H1 (cell line): ENCODE data around the gene CAMTA1. TPM values are rescaled to one million over a fixed set of nuclear protein-coding genes. Genes with fewer than 3 reads are reported as not detected.

Experiments used
- CTCF ChIA-PET: fragments of 300-600 bp; sonication (Branson Sonifier 250); formaldehyde crosslinking; loops from one replicate; lab custom pipeline; 2021; ENCODE audit not compliant: partially characterized antibody; lab: Charles Lee
- POLR2A ChIA-PET: fragments of 300-600 bp; sonication (Branson Sonifier 250); formaldehyde crosslinking; loops from one replicate; lab custom pipeline; 2021; ENCODE audit warnings: inconsistent platforms; ENCODE audit not compliant: partially characterized antibody; lab: Charles Lee
- DNase-seq, 2 experiments: peaks; one replicate each; pipeline versions ENCODE4 v3.0.0 to v3.0.0-alpha.2; 2010 to 2022; ENCODE audit warnings: low spot score in 2 of 2, low read depth in 1 of 2, mixed read lengths in 1 of 2
- FAIRE-seq: peaks from 2 replicates; lab custom pipeline; 2011; peaks lifted over from hg19 to GRCh38; lab: Jason Lieb, UNC
- H2AFZ ChIP-seq: 2 replicates; pipeline ENCODE4 v1.8.1; 2012; ENCODE audit warnings: low read length, inconsistent platforms
- H2AK5ac ChIP-seq: 2 replicates; pipeline ENCODE4 v1.6.1; 2013; ENCODE audit warnings: low read depth, low read length
- H2BK120ac ChIP-seq: replicated peaks from 2 replicates; pipeline ENCODE3; 2013; ENCODE audit warnings: low read depth, low read length, inconsistent platforms
- H2BK12ac ChIP-seq: 2 replicates; pipeline ENCODE4 v1.6.1; 2013; ENCODE audit warnings: low read depth, low read length
- H2BK15ac ChIP-seq: 2 replicates; pipeline ENCODE4 v1.6.1; 2013; ENCODE audit warnings: low read length
- H2BK20ac ChIP-seq: 2 replicates; pipeline ENCODE4 v1.6.1; 2013; ENCODE audit warnings: low read length
- H2BK5ac ChIP-seq: 2 replicates; pipeline ENCODE4 v1.6.1; 2013; ENCODE audit warnings: low read depth, low read length
- H3K14ac ChIP-seq: 2 replicates; pipeline ENCODE4 v1.6.1; 2013; ENCODE audit warnings: inconsistent platforms; ENCODE audit not compliant: insufficient read length
- H3K18ac ChIP-seq: 2 replicates; pipeline ENCODE4 v1.6.1; 2013; ENCODE audit warnings: low read length; ENCODE audit errors: extremely low read depth
- H3K23ac ChIP-seq: 2 replicates; pipeline ENCODE4 v1.6.1; 2013; ENCODE audit warnings: inconsistent platforms; ENCODE audit not compliant: insufficient read length
- H3K23me2 ChIP-seq: 2 replicates; pipeline ENCODE4 v1.6.1; 2013; ENCODE audit warnings: low read depth, low read length
- H3K27ac ChIP-seq: 2 replicates; pipeline ENCODE4 v1.6.1; 2011; ENCODE audit warnings: low read depth, low read length, inconsistent platforms
- H3K27me3 ChIP-seq, 4 experiments: replicated peaks in 1 of 4; 1 replicate in 1 of 4; 2 replicates in 3 of 4; pipeline versions ENCODE4 v1.6.1 to v1.8.1; 2011 to 2013; ENCODE audit warnings: low read length in 3 of 4, mild to moderate bottlenecking in 3 of 4, inconsistent platforms in 2 of 4, mixed read lengths in 2 of 4, moderate library complexity in 1 of 4; ENCODE audit not compliant: control insufficient read depth in 3 of 4, insufficient read depth in 3 of 4; ENCODE audit errors: extremely low read depth in 1 of 4
- H3K36me3 ChIP-seq, 4 experiments: 2 replicates each; pipeline versions ENCODE4 v1.6.1 to v1.8.1; 2011 to 2013; ENCODE audit warnings: mild to moderate bottlenecking in 4 of 4, low read length in 3 of 4, moderate library complexity in 2 of 4, control low read depth in 1 of 4, inconsistent platforms in 1 of 4; ENCODE audit not compliant: insufficient read depth in 4 of 4, control insufficient read depth in 2 of 4
- H3K4ac ChIP-seq: replicated peaks from 2 replicates; pipeline ENCODE3; 2013; ENCODE audit warnings: low read length, low read depth, mixed read lengths, inconsistent platforms; ENCODE audit not compliant: insufficient read length
- H3K4me1 ChIP-seq, 4 experiments: replicated peaks in 1 of 4; 1 replicate in 1 of 4; 2 replicates in 3 of 4; pipeline versions ENCODE4 v1.6.1 to v1.8.1; 2011 to 2013; ENCODE audit warnings: low read length in 3 of 4, inconsistent platforms in 2 of 4, mixed read lengths in 1 of 4; ENCODE audit not compliant: insufficient read depth in 4 of 4, control insufficient read depth in 3 of 4
- H3K4me2 ChIP-seq, 2 experiments: 2 replicates each; pipeline versions ENCODE4 v1.6.1 to v1.8.1; 2011 to 2013; ENCODE audit warnings: low read depth in 2 of 2, low read length in 2 of 2, control low read depth in 1 of 2, inconsistent platforms in 1 of 2, mild to moderate bottlenecking in 1 of 2; ENCODE audit not compliant: insufficient read depth in 1 of 2
- H3K4me3 ChIP-seq, 4 experiments: fragments of 200-600, 300-600 bp in 1 of 4; sonication (generic), shearing (Covaris generic), sonication (Bioruptor Twin) in 1 of 4; 2 replicates each; pipeline versions ENCODE4 v1.5.1 to v1.8.1; 2011 to 2016; ENCODE audit warnings: low read length in 4 of 4, low read depth in 3 of 4, control low read depth in 2 of 4, inconsistent platforms in 2 of 4, mild to moderate bottlenecking in 2 of 4, mixed read lengths in 1 of 4, moderate library complexity in 1 of 4; ENCODE audit not compliant: insufficient read depth in 2 of 4; ENCODE audit errors: extremely low read depth in 1 of 4
- H3K56ac ChIP-seq: replicated peaks from 2 replicates; pipeline ENCODE3; 2013; ENCODE audit warnings: low read depth, mild to moderate bottlenecking, mixed read lengths, low read length, inconsistent platforms; ENCODE audit not compliant: insufficient read length
- H3K79me1 ChIP-seq: 2 replicates; pipeline ENCODE4 v1.6.1; 2013; ENCODE audit warnings: low read depth, low read length, control low read depth
- H3K79me2 ChIP-seq, 2 experiments: 2 replicates each; pipeline versions ENCODE4 v1.6.1 to v1.8.1; 2012 to 2013; ENCODE audit warnings: low read length in 2 of 2, mild to moderate bottlenecking in 2 of 2, inconsistent platforms in 1 of 2; ENCODE audit not compliant: insufficient read depth in 2 of 2, control insufficient read depth in 1 of 2
- H3K9ac ChIP-seq, 4 experiments: replicated peaks in 1 of 4; 1 replicate in 1 of 4; 2 replicates in 3 of 4; pipeline versions ENCODE4 v1.6.1 to v1.8.1; 2011 to 2013; ENCODE audit warnings: low read depth in 3 of 4, low read length in 3 of 4, control low read depth in 2 of 4, mild to moderate bottlenecking in 2 of 4, moderate library complexity in 2 of 4, inconsistent platforms in 1 of 4; ENCODE audit errors: extremely low read depth in 1 of 4
- H3K9me3 ChIP-seq, 2 experiments: 2 replicates each; pipeline versions ENCODE4 v1.6.1 to v1.8.1; 2012 to 2013; ENCODE audit warnings: mild to moderate bottlenecking in 2 of 2, moderate library complexity in 2 of 2, control low read depth in 1 of 2, inconsistent platforms in 1 of 2, low read depth in 1 of 2, low read length in 1 of 2, mixed read lengths in 1 of 2; ENCODE audit not compliant: insufficient read depth in 2 of 2
- H4K20me1 ChIP-seq, 2 experiments: replicated peaks in 1 of 2; 2 replicates each; pipeline versions ENCODE3 to v1.8.1; 2011 to 2013; ENCODE audit warnings: inconsistent platforms in 2 of 2, low read length in 2 of 2, mild to moderate bottlenecking in 1 of 2; ENCODE audit not compliant: insufficient read depth in 2 of 2, control insufficient read depth in 1 of 2
- H4K5ac ChIP-seq: 2 replicates; pipeline ENCODE4 v1.6.1; 2013; ENCODE audit warnings: low read length, low read depth, mixed read lengths, inconsistent platforms; ENCODE audit not compliant: insufficient read length
- H4K8ac ChIP-seq: 2 replicates; pipeline ENCODE4 v1.8.0; 2013; ENCODE audit warnings: mild to moderate bottlenecking, moderate library complexity, low read length, inconsistent platforms; ENCODE audit not compliant: insufficient read depth; ENCODE audit errors: extremely low read depth
- H4K91ac ChIP-seq: replicated peaks from 2 replicates; pipeline ENCODE3; 2013; ENCODE audit warnings: low read length, mixed read lengths, inconsistent platforms; ENCODE audit not compliant: insufficient read length
- SAP30 ChIP-seq: fragments of 300-600 bp; sonication (generic); IDR thresholded peaks from 2 replicates; pipeline ENCODE4 v1.7.1; 2012; ENCODE audit warnings: low read length, moderate library complexity, mild to moderate bottlenecking, inconsistent platforms; ENCODE audit not compliant: insufficient read depth, insufficient replicate concordance
- WGBS, 2 experiments: shearing (Covaris generic) in 1 of 2; methylation state at CpG; one replicate each; pipeline versions ENCODE4 v1.1.6 to v1.1.7; 2013 to 2015; ENCODE audit warnings: low lambda C conversion rate in 2 of 2, mixed read lengths in 2 of 2, inconsistent platforms in 1 of 2, low coverage in 1 of 2, missing lambda C conversion rate in 1 of 2; ENCODE audit not compliant: insufficient replicate concordance in 2 of 2, insufficient coverage in 1 of 2, insufficient read length in 1 of 2; ENCODE audit errors: extremely low coverage in 1 of 2, missing lambda C conversion rate in 1 of 2; 5-methylcytosine and 5-hydroxymethylcytosine counted together
- polyA plus RNA-seq, 7 experiments: library from polyadenylated mRNA; depleted of rRNA in 3 of 7; stranded (reverse) in 5 of 7; unstranded in 2 of 7; fragments of >200 nt in 5 of 7; fragments of 200-250 nt in 2 of 7; gene quantifications; 1 replicate in 5 of 7; 2 replicates in 1 of 7; 4 replicates in 1 of 7; pipeline versions ENCODE4 v1.2.1 to v1.2.3, GENCODE V29; 2011 to 2013; ENCODE audit warnings: missing spikeins in 2 of 7, mixed read lengths in 2 of 7
- total RNA-seq: library from RNA; stranded (reverse); fragmentation: NEBNext Ultra II Directional; extraction: Animal tissue kit (Norgen Biotek cat#: 25700); gene quantifications from 2 replicates; pipeline ENCODE4 v1.2.1, GENCODE V29; 2021

Gene CAMTA1
- total and polyA plus RNA-seq, 2 of the 8 experiments (the other 6 are each of a cell fraction or from before 2014, with no cell fraction given) = 65.0 to 119 TPM

GRCh38 chr1:7098641-7099040, 313.4 kb downstream of the CAMTA1 start:
- H3K27me3 ChIP-seq = no peaks in the 10 kb centered on the region
- FAIRE-seq (no peak), DNase-seq (no peak)
- no peak overlapping the region for H3K4ac ChIP-seq
- no peak overlapping the region for H3K9ac ChIP-seq
- H3K23ac ChIP-seq = no peak overlapping the region
- H4K20me1 ChIP-seq = peaks cover 0 to 9% of the 10 kb centered on the region in 2 experiments
- H3K27ac ChIP-seq = no peak overlapping the region
- no peak overlapping the region for H4K8ac ChIP-seq
- no peak overlapping the region for H2AFZ ChIP-seq
- H2BK15ac ChIP-seq = no peak overlapping the region
- H4K5ac ChIP-seq = no peak overlapping the region
- H3K79me1 ChIP-seq = no peaks in the 10 kb centered on the region
- H3K9me3 ChIP-seq = peaks cover 0 to 5% of the 10 kb centered on the region in 2 experiments; a peak in 1 of 4 replicates
- H2AK5ac ChIP-seq = no peak overlapping the region
- no peak overlapping the region for H2BK120ac ChIP-seq
- peaks cover 6% of the 10 kb centered on the region for H3K23me2 ChIP-seq
- H3K4me1 ChIP-seq = no peaks in the 10 kb centered on the region; a peak in 1 of 7 replicates
- H4K91ac ChIP-seq = no peak overlapping the region
- TF ChIP-seq SAP30 = no peak
- no peak overlapping the region for H2BK20ac ChIP-seq
- no peak overlapping the region for H3K18ac ChIP-seq
- no peak overlapping the region for H2BK12ac ChIP-seq
- no peak overlapping the region for H3K14ac ChIP-seq
- no peak overlapping the region for H3K4me3 ChIP-seq
- H3K4me2 ChIP-seq = no peak overlapping the region
- WGBS, 2 experiments = 94% methylated on average over 7 of the region's 7 CpGs; no CpG with 5 or more reads in 1 of the 2 experiments
- CTCF ChIA-PET = interaction anchor here (0.6 to 2.5 kb wide), 6 partner anchors 15 to 570 kb away, joined by 3 to 11 read pairs (median 4); no protein-coding TSS in a partner anchor
- POLR2A ChIA-PET = interaction anchor here (1.7 kb wide), 1 partner anchor 13 kb away, joined by 4 read pairs; no protein-coding TSS in a partner anchor
- no peak overlapping the region for H2BK5ac ChIP-seq
- H3K56ac ChIP-seq = no peak overlapping the region
- H3K79me2 ChIP-seq = peaks cover 0 to 6% of the 10 kb centered on the region in 2 experiments; a peak in 2 of 4 replicates
- H3K36me3 ChIP-seq = no peaks in the 10 kb centered on the region; a peak in 1 of 8 replicates
